Kidney tubule cell (primary cell): ENCODE results near the gene GMCL2.

Experiments
- DNase-seq: peaks from one replicate; pipeline ENCODE4 v3.0.0-alpha.2; 2018; ENCODE audit warnings: low spot score

Gene GMCL2

GRCh38 chr5:178143246-178143645 lies 43.9 kb downstream of the GMCL2 start:
- no peak for DNase-seq

- no peak for DNase-seq
These were observed 44.5 kb downstream of the GMCL2 start for GRCh38 chr5:178142642-178143041.

- no peak for DNase-seq
These were observed 45.6 kb downstream of the GMCL2 start for GRCh38 chr5:178141550-178141949.

- DNase-seq = no peak
These were observed 49.2 kb downstream of the GMCL2 start for GRCh38 chr5:178137991-178138390.

GRCh38 chr5:178136990-178137389 lies 50.2 kb downstream of the GMCL2 start:
- no peak for DNase-seq
